B cell (primary cell): ENCODE results near the gene SLC66A1. TPM values are rescaled to one million over a fixed set of nuclear protein-coding genes. Genes with fewer than 3 reads are reported as not detected.

ENCODE experiments used
- ATAC-seq: fragments of 200-7000 bp; cut with Tn5 transposase; one replicate; pipeline ENCODE4 v1.10.0; 2021; ENCODE audit warnings: low read depth, mild to moderate bottlenecking, moderate number of reproducible peaks, moderate library complexity
- CTCF ChIA-PET: fragments of 350-600 bp; sonication (Branson Sonifier 250); formaldehyde crosslinking; loops from one replicate; lab custom pipeline; 2021; ENCODE audit warnings: antibody characterized with exemption, inconsistent platforms; lab: Charles Lee
- POLR2A ChIA-PET: fragments of 350-600 bp; sonication (Branson Sonifier 250); formaldehyde crosslinking; loops from one replicate; lab custom pipeline; 2021; ENCODE audit warnings: antibody characterized with exemption; lab: Charles Lee
- DNase-seq: peaks from one replicate; pipeline ENCODE4 v3.0.0; 2013
- H2AFZ ChIP-seq: 2 replicates; pipeline ENCODE4 v1.6.1; 2012; ENCODE audit warnings: mild to moderate bottlenecking, low read depth, low read length; ENCODE audit not compliant: insufficient read depth, poor library complexity, severe bottlenecking
- H3K27ac ChIP-seq, 2 donors: 1 replicate in 1 of 2; 2 replicates in 1 of 2; pipeline ENCODE4 v1.5.1; 2012 to 2013; ENCODE audit warnings: low read length in 2 of 2, mild to moderate bottlenecking in 2 of 2, moderate library complexity in 1 of 2
- H3K27me3 ChIP-seq, 4 experiments: fragments of 200-600 bp in 1 of 4; sonication (generic) in 1 of 4; replicated peaks in 1 of 4; 1 replicate in 2 of 4; 2 replicates in 2 of 4; pipeline versions ENCODE4 v1.6.1 to v1.7.0; 2013 to 2016; ENCODE audit warnings: low read length in 3 of 4, mild to moderate bottlenecking in 2 of 4, mixed read lengths in 1 of 4, moderate library complexity in 1 of 4; ENCODE audit not compliant: insufficient read depth in 4 of 4, control insufficient read depth in 3 of 4; ENCODE audit errors: control extremely low read depth in 1 of 4
- H3K36me3 ChIP-seq, 2 experiments: replicated peaks in 1 of 2; 1 replicate in 1 of 2; 2 replicates in 1 of 2; pipeline versions ENCODE4 v1.6.1 to v1.7.1; 2013; ENCODE audit warnings: low read length in 1 of 2; ENCODE audit not compliant: insufficient read depth in 2 of 2, control insufficient read depth in 1 of 2; ENCODE audit errors: control extremely low read depth in 1 of 2, extremely low read depth in 1 of 2
- H3K4me1 ChIP-seq, 2 donors: fragments of 200-600 bp in 1 of 2; sonication (generic) in 1 of 2; 1 replicate in 1 of 2; 2 replicates in 1 of 2; pipeline versions ENCODE4 v1.5.1 to v1.6.1; 2013 to 2017; ENCODE audit warnings: low read length in 2 of 2; ENCODE audit not compliant: control insufficient read depth in 2 of 2, insufficient read depth in 2 of 2
- H3K4me2 ChIP-seq: replicated peaks from 2 replicates; pipeline ENCODE3; 2012; ENCODE audit warnings: mild to moderate bottlenecking, low read depth, low read length; ENCODE audit not compliant: poor library complexity, severe bottlenecking
- H3K4me3 ChIP-seq, 5 experiments: fragments of 200-600 bp in 1 of 5; sonication (generic) in 1 of 5; 1 replicate in 3 of 5; 2 replicates in 2 of 5; pipeline versions ENCODE4 v1.5.1 to v1.7.0; 2011 to 2016; ENCODE audit warnings: low read length in 4 of 5, mild to moderate bottlenecking in 4 of 5, low read depth in 2 of 5, control low read depth in 1 of 5, moderate library complexity in 1 of 5; ENCODE audit not compliant: insufficient read depth in 1 of 5; ENCODE audit errors: control extremely low read depth in 1 of 5, extremely low read depth in 1 of 5
- H3K79me2 ChIP-seq: fragments of 200-600 bp; sonication (generic); one replicate; pipeline ENCODE4 v1.6.0; 2016; ENCODE audit warnings: low read length; ENCODE audit not compliant: control insufficient read depth, insufficient read depth
- H3K9ac ChIP-seq: fragments of 200-600 bp; sonication (generic); 2 replicates; pipeline ENCODE4 v1.6.1; 2017; ENCODE audit warnings: mild to moderate bottlenecking, low read length, moderate library complexity
- H3K9me3 ChIP-seq, 3 donors: one replicate each; pipeline versions ENCODE4 v1.6.1 to v1.7.1; 2013; ENCODE audit warnings: low read length in 2 of 3; ENCODE audit not compliant: control insufficient read depth in 2 of 3, insufficient read depth in 1 of 3; ENCODE audit errors: control extremely low read depth in 1 of 3
- H4K20me1 ChIP-seq: 2 replicates; pipeline ENCODE4 v1.6.0; 2012; ENCODE audit warnings: mild to moderate bottlenecking, low read length; ENCODE audit not compliant: insufficient read depth, control insufficient read depth, poor library complexity, severe bottlenecking
- H3K27ac Mint-ChIP-seq: one replicate; pipeline ENCODE4 v1.8.0; 2021; ENCODE audit warnings: mixed read lengths
- H3K27me3 Mint-ChIP-seq: one replicate; pipeline ENCODE4 v1.8.0; 2021; ENCODE audit warnings: mixed read lengths
- H3K4me1 Mint-ChIP-seq: one replicate; pipeline ENCODE4 v1.8.0; 2021; ENCODE audit warnings: mixed read lengths
- H3K4me3 Mint-ChIP-seq: one replicate; pipeline ENCODE4 v1.8.0; 2021; ENCODE audit warnings: mixed read lengths
- H3K9me3 Mint-ChIP-seq: one replicate; pipeline ENCODE4 v1.8.0; 2022; ENCODE audit warnings: mixed read lengths; ENCODE audit not compliant: insufficient read depth
- CTCF ChIP-seq: fragments of 200-600 bp; IDR thresholded peaks from one replicate; pipeline ENCODE4 v1.8.0; 2022; ENCODE audit warnings: antibody characterized with exemption, mild to moderate bottlenecking
- EZH2 ChIP-seq: IDR thresholded peaks from 2 replicates; pipeline ENCODE4 v1.6.1; 2012; ENCODE audit warnings: borderline replicate concordance, low read depth, mild to moderate bottlenecking, moderate library complexity, low read length; ENCODE audit not compliant: insufficient read depth, poor library complexity, severe bottlenecking
- WGBS: methylation state at CpG from one replicate; pipeline ENCODE4 v1.1.5; 2013; ENCODE audit warnings: missing lambda C conversion rate; ENCODE audit not compliant: insufficient coverage; 5-methylcytosine and 5-hydroxymethylcytosine counted together
- intact Hi-C: fragments of 100-400 bp; cut with micrococcal nuclease; formaldehyde crosslinking; loops from one replicate; pipeline ENCODE4 v1.10.0; 2022
- polyA plus RNA-seq: library from polyadenylated mRNA; depleted of rRNA; stranded (reverse); fragments of >200 nt; gene quantifications from 2 replicates; pipeline ENCODE4 v1.2.3, GENCODE V29; 2012
- total RNA-seq, 2 donors: library from RNA; stranded (reverse); fragments of 120-200 nt in 1 of 2; gene quantifications; 1 replicate in 1 of 2; 2 replicates in 1 of 2; pipeline versions ENCODE4 v1.2.3 to v1.2.4, GENCODE V29; 2013 to 2022

SLC66A1 gene
- total and polyA plus RNA-seq, 2 donors (not counting 1 experiment from before 2014, with no cell fraction given) = 24.4 to 26.8 TPM

GRCh38 chr1:19352839-19353238, 40.7 kb downstream of the SLC66A1 start:
- H3K4me3 Mint-ChIP-seq = no peak overlapping the region

GRCh38 chr1:19353596-19353995, 41.5 kb downstream of the SLC66A1 start:
- Histone ChIP-seq H3K36me3 (peaks cover 2 to 76% of the 10 kb centered on the region in 2 experiments), H3K9ac (no peak overlapping the region), H3K27ac (no peak overlapping the region), H2AFZ (no peak overlapping the region), H3K79me2 (peaks cover 3% of the 10 kb centered on the region), H4K20me1 (peaks cover 28% of the 10 kb centered on the region), H3K4me2 (no peak overlapping the region), H3K9me3 (no peaks in the 10 kb centered on the region), H3K27me3 (no peaks in the 10 kb centered on the region), H3K4me1 (peaks cover 0 to 2% of the 10 kb centered on the region in 2 donors), H3K4me3 (no peak overlapping the region)
- no peak for TF ChIP-seq EZH2
- no peak for TF ChIP-seq CTCF
- Mint-ChIP-seq H3K27me3 (no peaks in the 10 kb centered on the region), H3K27ac (no peak overlapping the region), H3K4me3 (no peak overlapping the region), H3K9me3 (no peaks in the 10 kb centered on the region), H3K4me1 (peaks cover 2% of the 10 kb centered on the region)
- DNase-seq (no peak), ATAC-seq (no peak)
- ChIA-PET POLR2A (no interaction called here), CTCF (interaction anchor here (0.6 to 1.1 kb wide), 3 partner anchors 9 to 35 kb away, joined by 4 read pairs; no protein-coding TSS in a partner anchor)
- intact Hi-C loops = no loop called here
- WGBS = 98% methylated on average over 7 of the region's 8 CpGs

More at GRCh38 chr1:19352839-19353238, 40.7 kb downstream of the SLC66A1 start:
- Histone ChIP-seq H3K4me2 (no peak overlapping the region), H3K9ac (no peak overlapping the region), H3K4me3 (no peak overlapping the region), H3K79me2 (peaks cover 2% of the 10 kb centered on the region), H3K36me3 (peaks cover 2 to 79% of the 10 kb centered on the region in 2 experiments), H3K27me3 (no peaks in the 10 kb centered on the region), H3K9me3 (no peaks in the 10 kb centered on the region), H3K4me1 (peaks cover 0 to 6% of the 10 kb centered on the region in 2 donors), H4K20me1 (peaks cover 27% of the 10 kb centered on the region), H3K27ac (no peak overlapping the region), H2AFZ (no peak overlapping the region)
- no peak for DNase-seq
- intact Hi-C loops = no loop called here
- ChIA-PET POLR2A (no interaction called here), CTCF (no interaction called here)
- WGBS = 97% methylated on average over 14 of the region's 14 CpGs
- Mint-ChIP-seq H3K4me1 (peaks cover 8% of the 10 kb centered on the region), H3K27me3 (no peaks in the 10 kb centered on the region), H3K9me3 (no peaks in the 10 kb centered on the region), H3K27ac (no peak overlapping the region)
- TF ChIP-seq CTCF = no peak
- no peak for TF ChIP-seq EZH2
- no peak for ATAC-seq
